ENCODE data around the gene TDRD3.

- TF ChIP-seq EZH2 (IDR thresholded peaks at IDR 0.05): no peak
- no peak for TF ChIP-seq CTCF (IDR thresholded peaks at IDR 0.05)
Measured at GRCh38 chr13:60611523-60611922, 214.5 kb downstream of the TDRD3 start.

Data from neural progenitor cell (in vitro differentiated cells).